Measurements from ENCODE around the gene OSBPL8.

The OSBPL8 gene

DNA sequence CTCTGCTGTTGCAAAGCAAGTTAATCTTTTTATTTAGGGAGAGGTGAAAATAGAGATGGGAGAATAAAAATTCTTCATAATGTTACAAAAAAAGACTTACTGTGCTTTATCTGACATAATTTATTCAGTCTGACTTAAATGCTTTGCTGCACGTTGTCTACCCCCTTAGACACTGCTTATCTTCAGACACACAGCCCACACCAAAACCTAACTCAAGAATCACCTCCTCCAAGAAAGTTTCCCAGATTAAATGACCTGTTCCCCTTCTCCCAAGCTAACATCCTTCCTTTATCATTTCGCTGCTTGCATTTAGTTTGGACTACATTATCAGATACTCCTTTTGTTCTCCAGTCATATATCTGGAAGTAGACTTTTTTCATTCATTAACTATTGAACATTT is 3.8 kb downstream of the OSBPL8 start:
- no peak for DNase-seq

DNA sequence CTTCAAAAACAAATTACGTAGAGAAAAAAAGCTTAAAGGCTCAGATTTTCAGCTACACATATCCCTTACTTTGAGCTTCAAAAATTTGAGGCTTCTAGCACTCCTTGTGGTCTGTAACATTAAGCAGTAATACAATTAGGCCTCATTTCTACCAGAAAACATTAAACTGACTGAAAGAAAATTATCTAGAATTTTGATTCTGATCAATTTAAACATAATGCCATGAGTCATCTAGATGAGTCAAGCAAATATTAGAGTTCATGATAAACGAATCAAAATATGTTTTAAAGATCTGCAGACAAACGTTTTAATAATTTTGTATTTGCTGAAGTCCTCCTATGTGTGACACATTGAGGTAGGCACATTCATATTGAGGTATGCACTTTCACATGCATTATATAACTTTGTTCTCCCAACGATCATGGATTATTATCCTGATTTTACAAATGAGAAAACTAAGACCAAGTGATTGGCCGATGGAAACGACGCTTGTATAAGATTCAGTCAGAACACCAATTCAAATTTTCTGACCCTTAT is 4.3 kb downstream of the OSBPL8 start:
- no peak for DNase-seq

GRCh38 chr12:76554405-76555230 is 5.0 kb downstream of the OSBPL8 start:
- DNase-seq, result no peak

GRCh38 chr12:76552343-76552938 is 7.1 kb downstream of the OSBPL8 start:
- no peak for DNase-seq

- DNase-seq, result no peak
Observed at GRCh38 chr12:76551482-76551888, 8.1 kb downstream of the OSBPL8 start.

- no peak for DNase-seq
Observed at GRCh38 chr12:76549131-76549530, 10.4 kb downstream of the OSBPL8 start.

GRCh38 chr12:76548222-76548837 is 11.2 kb downstream of the OSBPL8 start:
- DNase-seq, result no peak

- no peak for DNase-seq
Observed at GRCh38 chr12:76547526-76547925, 12.0 kb downstream of the OSBPL8 start.

DNA sequence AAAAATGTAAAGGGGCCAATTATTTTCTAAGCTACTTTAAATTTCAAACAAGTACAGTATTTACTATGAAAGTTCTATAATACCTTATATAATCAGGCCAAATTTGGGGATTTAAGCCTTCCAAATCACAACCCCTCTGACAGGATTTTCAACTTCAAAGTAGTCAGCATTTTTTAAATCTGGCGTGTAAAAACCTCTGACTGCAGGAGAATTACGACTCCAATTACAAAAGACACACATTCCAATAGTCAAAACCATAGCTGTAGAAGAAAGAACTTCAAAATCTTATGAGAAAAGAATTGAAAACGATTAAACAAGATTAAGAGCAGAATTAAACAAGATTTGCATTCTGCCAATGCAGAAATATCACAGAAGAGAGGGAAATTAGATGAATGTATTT is 12.7 kb downstream of the OSBPL8 start:
- DNase-seq, result no peak

GRCh38 chr12:76545486-76545885 is 14.1 kb downstream of the OSBPL8 start:
- DNase-seq, result no peak

DNA sequence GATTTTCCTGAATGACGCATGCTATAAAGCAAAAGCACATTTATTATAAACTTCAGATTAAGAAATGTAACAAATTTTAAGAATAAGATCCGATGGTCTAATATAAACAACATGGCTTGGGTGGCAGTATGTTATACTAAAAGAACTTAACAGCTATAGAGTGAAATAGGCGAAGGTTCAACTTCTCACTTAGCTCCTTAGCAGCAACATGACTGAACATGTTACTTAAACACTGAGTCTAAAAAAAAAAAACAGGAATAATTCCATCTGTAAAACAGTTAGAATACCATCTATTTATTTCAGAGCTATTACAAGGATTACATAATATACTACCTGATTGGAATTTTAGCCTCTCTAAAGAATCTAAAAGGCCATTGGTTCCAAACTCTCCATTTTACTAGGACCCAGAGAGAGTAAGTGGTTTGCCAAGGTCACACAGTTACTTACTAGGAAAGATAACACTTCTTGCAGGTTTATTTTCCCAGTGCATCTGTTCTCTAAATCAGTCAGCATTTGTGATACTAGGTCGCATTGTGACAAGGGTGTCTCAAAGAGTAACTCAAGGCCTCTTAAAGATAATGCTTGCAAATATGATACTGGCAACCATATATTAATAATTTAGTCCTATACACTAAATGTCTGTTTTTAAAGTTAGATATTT is 14.8 kb downstream of the OSBPL8 start:
- DNase-seq, result no peak

DNA sequence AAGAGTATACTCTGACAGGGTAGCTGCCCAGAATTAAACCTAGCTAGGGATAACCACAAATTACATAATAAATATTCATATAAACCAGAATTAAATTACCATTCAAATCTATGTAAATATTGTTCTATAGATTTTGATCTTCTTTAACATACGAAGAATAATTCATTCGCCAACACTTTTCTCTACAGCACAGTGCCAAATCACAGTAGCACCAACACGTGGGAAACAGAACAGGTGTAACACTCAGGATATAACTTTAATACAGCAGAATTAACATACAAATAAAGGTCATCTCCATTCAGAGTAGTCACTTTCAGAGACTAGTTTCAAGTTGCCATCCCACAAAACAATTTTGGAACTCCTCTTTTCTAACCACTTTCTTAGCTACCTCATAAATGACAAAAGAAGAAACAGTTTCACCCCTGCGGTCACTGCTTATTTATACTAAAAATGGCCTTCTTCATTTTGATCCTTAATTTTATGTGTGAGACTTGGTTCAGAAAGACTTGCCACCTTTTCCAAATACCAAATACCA is 15.7 kb downstream of the OSBPL8 start:
- no peak for DNase-seq

DNA sequence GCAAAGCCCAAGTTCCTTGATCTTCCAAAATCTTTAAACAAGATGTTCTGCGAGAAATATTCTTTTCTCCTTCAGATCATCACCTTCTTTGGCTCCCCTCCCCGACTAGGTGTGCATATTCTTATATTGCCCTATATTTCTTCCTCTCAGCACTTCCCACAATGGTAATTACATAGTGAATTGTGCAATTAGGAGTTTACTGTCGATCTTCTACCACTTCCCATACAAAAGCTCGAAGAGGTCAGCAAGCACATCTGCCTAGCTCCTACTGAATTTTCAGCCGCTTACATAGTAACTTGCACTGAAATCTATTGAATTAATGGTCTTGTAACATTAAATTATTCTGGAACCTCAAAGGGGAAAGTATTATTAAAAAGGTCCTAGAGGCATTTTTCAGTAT is 16.7 kb downstream of the OSBPL8 start:
- DNase-seq, result no peak

DNA sequence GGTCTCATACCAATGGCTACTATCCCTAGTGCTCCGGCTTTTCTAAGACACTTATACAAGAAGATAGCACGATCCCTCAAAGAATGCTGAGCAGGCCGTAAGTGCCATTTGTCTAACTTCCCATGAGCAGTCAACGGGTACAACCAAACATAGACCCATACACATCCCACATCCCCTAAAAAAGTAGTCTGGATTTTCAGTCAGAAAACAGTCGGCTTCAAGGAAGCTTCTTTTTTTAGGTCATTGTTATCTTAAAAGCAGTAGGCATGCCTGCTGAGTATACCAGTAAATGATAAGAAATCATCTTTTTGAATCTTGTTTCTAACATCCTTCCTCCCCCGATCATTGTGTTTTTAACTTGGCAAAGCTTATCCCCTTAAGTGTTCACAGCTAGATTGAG is 19.8 kb downstream of the OSBPL8 start:
- no peak for DNase-seq

- no peak for DNase-seq
Observed at GRCh38 chr12:76537923-76538322, 21.6 kb downstream of the OSBPL8 start.

DNA sequence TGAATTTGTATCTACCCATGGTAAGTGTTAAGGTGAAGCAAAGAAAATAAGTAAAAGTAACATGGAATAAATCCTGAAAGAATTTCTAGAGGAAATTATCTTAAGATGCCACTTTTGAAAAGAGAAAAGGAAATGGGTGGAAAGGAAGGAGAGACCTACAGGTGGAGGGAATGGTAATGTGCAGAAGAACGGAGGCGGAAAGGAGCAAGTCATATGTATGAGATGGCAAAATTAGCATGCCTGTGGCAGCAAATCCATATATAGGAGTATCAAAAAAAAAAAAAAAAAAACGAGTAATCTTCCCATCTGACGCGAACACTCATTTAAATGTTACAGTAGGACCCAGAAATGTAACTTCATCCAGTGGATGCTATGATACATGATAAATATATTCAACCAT is 23.0 kb downstream of the OSBPL8 start:
- no peak for DNase-seq

DNA sequence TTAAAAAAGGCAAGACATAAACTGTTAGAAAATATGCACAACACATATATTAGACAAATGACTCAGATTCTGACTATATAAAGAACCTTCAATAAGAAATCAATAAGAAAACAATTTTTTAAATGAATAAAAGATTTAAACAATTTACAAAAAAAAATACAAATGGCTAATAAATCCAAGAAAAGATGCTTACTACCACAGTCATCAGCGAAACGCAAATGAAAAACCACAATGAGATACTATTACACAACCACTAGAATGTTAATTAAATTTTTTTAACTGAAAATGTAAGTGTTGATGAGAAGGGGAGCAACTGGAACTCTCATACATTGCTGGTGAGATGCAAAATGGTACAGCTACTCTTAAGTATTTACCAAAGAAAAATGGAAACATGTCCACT is 24.4 kb downstream of the OSBPL8 start:
- no peak for DNase-seq

GRCh38 chr12:76533331-76533730 is 26.2 kb downstream of the OSBPL8 start:
- no peak for DNase-seq

GRCh38 chr12:76532520-76532919 is 27.1 kb downstream of the OSBPL8 start:
- DNase-seq, result no peak

- no peak for DNase-seq
Observed at GRCh38 chr12:76531056-76531455, 28.5 kb downstream of the OSBPL8 start.

GRCh38 chr12:76530516-76530915 is 29.1 kb downstream of the OSBPL8 start:
- no peak for DNase-seq

- DNase-seq, result no peak
Observed at GRCh38 chr12:76529226-76529918, 30.2 kb downstream of the OSBPL8 start.

GRCh38 chr12:76523408-76523807 is 36.2 kb downstream of the OSBPL8 start:
- no peak for DNase-seq

Data from NCI-H748 treated with DMSO at 0.1 percent for 48 hours (cell line).